ENCODE results near the gene NOP9. TPM values are rescaled to one million over a fixed set of nuclear protein-coding genes. Genes with fewer than 3 reads are reported as not detected.

NOP9 gene
- polyA plus RNA-seq, 5 donors: 21.3 to 26.7 (median 24.3) TPM

DNA sequence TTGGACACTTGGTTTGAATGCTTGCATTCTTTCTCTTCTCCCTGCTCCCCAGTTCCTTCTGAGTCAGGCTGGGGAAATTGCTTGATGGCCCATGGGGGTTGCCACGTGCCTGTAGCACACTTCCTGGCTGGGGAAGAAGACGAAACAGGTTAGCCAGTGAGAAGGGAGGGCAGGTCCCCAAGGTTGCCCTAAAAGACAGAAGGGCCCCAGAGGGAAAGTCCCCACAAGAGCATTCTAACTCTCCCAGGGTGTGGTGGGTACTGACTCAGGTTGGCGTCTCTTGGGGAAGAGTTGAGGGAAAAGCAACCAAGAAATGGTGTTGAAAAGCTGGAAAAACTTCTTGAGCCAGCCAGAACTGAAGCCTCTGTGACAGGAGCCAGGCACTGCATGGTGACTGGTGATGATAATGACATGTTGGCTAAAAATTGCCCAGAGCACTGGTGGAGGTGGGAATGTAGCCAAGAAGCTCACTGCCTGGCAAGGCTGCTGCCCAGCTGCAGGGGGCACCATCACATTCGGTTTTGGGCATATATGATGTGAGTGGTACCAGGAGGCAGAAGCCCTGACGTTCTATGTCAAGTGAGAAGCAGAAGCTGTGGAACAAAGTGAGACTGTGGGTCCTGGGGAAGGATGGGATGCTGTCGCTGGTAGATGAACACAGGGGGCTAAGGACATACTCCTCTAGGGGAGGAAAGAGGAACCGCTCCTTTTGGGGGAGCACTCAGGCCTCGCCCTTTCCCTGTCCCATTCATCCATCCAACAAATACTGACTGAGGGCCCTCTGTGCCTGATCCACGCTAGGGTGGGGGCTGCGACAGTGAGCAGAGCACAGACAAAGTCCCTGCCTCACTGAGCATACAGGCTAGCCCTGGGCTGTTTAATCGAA lies 20.1 kb upstream of the NOP9 start:
- no peak for DNase-seq

DNA sequence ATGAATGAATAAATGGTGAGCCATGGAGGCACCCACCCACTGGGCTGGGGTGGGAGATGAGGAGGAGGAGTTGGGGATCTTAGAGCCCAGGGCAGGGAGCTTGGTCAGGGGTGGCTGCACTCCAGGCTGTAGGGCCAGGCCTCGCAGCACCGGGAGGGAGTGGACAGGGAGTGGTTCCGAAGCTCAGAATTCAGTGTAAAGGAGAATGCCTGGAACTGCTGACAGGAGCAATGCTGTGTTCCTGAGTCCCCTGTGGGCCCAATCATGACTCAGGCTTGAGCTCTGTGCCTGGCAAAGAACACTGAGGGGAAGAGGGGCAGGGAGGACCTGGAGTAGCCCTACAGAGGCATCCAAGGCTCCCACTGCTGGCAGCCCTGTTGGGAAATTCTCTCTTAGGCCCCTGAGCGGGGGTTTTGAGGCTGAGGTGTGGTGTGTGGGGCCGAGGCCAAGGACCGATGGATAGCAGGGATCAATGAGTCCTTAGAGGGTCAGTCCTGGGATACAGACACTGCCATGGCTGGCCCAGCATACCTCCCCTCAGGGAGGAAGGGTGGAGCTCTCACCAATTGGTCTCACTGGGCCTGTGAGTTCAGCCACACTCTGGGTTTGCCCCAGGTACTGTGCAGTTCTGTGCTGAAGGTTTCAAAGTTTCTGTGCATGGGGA lies 18.7 kb upstream of the NOP9 start:
- DNase-seq: no peak

DNA sequence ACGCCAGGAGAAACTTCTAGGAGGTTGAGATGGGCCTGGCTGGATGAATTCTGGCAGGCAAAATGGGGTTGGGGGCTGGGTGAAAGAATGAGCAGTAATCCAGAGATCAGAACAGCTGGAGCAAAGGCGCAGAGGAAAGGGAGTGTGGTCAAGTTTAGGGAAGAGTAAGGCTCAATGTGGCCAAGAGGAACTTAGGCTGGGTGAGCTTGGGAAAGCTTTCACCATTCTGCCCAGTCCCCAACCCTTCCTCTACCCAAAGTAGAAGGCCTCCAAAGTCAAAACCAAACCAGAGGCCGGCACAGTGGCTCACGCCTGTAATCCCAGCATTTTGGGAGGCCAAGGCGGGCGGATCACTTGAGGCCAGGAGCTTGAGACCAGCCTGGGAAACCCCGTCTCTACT lies 18.0 kb upstream of the NOP9 start:
- DNase-seq: no peak

DNA sequence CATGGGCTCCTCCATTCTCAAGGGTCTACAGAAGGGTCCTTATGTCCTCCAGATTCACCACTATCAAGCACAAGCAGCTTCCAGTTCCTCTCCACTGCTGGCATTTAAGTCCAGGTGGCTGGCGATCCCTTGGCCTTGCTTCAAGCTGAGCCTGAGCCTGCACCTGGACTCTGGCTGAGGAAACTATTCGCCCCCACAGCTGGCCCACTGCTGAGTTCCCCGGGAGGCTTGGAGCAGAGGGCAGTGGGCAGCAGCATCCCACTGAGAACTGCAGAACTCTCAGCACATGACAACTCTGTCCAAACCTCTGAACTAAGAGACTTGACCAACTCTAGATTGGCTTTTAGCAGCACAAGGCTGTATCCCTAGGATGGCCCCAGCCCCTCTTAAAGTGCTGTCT lies 16.9 kb upstream of the NOP9 start:
- DNase-seq: no peak

DNA sequence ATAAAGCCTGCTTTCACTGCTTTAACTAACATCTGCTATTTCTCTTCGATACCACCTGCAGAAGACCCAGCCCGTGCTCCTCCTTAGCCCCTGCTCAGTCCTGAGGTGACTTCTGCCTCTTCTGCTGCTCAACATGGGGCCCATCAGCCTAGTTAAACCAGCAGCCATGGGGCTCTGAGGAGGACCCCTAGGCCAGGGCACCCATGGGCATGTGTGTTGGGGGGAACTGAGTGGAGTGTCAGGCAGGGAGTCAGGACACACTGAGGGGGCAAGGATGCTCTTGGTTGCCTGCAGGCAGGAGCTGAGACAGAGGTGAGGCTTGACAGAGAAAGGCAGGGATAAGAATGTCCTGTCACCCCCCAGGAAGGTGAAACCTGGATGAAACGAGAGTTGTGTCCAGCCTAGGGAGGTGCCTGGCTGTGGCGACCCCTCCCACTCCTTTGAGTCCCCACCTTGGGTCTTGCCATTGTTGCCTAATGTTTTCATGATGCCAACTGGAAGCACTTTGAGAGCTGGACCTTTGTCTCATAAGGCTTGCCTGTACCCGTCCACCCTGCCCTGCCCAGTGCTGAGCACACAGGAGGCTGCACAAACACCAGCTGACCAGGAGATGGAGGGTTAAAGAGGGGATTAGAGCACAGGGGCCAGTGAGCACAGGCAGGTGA lies 15.7 kb upstream of the NOP9 start:
- no peak for DNase-seq

DNA sequence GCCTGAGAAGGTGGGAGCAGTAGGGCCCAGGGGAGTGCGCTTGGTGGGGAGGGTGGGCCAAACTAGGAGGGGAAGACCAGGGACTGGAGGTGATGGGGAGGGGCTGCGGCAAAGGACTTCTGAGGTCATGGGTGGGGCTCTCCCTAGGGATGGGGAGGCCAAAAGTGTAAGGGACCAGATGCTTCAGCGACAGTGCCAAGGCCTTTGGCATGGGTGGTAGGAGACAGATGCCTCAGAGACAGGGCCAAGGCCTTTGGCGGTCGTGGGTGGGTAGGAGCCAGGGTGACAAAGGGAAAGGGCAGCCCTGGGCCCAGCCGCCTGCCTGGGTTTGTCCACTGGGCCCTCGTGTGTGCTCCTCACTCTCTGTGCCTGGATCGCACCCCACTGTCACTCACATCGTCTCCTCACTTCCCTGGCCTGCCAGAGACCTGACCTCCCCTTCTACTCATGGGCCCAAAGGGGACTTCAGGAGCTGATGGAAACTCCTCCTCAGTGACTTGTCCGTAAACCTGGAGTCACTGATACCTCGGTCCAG lies 15.1 kb upstream of the NOP9 start:
- no peak for DNase-seq

DNA sequence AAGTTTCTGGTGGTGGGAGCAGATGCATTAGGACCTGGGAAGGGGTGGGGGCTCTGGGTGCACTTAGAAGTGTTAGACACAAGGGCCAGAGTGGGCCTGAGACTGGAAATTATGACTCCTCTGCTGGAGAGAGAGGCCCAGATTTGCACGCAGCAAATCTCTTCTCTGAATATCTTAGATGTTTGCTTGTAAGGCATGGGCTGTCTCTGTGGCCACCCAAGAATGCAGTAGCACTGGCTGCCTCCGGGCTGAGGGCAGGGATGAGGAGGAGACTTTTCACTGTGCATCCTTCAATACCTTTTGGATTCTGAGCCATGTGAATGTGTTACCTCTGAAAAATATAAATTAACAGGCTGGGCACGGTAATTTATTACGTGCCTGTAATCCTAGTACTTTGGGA lies 14.3 kb upstream of the NOP9 start:
- DNase-seq: no peak

- no peak for DNase-seq
Measured at GRCh38 chr14:24286996-24287395, 12.7 kb upstream of the NOP9 start.

DNA sequence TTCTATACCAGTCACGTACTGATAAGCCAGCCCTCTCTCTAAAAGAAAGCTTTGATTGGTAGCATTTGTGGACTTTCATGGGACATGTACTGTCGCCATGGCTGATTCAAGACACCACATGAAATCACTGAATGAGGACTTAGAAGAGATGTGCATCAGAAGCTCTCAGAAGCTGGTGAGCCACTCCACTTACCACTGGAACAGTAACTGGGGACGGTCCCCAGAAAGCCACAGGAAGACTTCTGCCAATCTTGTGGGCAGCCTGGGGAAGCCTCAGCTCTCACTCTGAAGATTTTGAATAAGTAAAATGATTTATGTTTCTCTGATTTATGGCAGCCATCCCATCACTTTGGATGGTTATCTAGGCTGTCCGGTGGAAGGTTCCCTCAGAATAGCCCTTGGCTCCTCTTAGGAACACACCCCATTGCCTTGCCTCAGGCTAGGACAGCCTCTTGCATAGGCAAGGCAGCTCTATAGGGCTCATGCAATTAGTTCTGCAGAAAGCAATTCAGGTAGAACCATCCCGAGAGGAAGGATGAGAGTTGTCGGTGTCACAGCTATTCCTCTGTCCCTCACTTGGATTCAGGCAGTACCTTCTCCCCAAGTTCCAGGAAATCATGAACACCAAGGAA lies 9.9 kb upstream of the NOP9 start:
- no peak for DNase-seq

- no peak for DNase-seq
Measured at GRCh38 chr14:24290746-24291145, 8.9 kb upstream of the NOP9 start.

DNA sequence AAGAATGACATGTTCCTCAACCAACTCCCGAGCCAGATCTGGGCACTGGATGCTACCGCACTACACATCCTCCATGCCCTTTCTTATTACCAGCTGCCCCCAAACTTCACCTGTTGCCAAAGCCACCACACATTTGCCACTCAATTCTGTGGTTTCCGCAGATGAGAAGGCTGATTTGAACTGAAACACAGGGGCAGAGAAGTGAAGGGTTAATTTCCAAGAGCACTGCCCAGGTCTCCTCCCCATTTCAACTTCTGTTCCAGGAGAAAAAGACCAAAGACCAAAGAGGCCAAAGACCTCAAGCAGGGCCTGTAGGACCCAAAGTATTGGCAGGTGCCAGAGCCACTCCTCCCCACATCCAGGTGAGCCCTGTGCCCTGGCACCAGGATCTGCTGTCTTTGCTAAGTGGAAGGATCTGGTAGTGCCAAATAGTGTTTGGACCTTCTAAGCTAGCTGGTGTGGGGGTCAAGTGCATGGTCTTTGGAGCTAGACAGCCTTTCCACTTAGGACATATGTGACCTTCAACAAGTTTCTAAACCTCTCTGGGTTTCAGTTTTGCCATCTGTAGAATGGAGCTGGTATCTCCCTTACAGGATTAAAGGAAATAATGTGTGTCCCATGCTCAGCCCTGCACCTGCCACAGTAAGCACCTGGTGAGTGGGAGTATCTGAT lies 8.1 kb upstream of the NOP9 start:
- DNase-seq: no peak

DNA sequence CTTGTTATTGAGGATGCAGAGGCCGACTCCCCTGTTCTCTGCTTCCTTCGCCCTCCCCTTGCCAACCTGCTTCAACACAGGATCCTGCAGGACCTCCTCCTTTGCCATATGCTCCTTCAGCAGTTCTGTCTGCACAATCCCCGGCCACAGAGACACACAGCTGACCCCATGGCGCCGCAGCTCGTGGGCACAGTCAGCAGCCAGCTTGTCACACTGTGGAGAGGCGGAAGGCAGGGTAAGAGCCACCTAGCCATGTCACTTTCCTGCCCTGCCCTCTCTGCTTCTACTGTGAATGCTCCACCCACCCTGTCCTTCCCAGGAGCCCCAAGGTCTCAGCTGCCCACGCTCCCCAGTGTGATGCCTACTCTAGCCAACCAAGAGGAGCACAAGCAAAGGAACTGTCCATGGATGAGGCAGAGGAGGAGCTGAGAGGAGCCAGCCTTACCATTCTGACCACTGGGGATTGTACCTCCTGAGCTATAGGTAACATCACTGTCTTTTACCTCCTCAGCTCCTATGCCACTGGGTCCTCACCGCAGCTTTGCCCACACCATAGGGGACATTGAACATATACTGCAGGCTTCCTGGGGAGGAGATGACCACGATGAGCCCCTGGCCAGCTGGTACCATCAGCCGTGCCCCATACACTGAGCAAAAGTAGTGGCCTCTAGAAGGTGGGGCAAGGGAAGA lies 7.4 kb upstream of the NOP9 start:
- no peak for DNase-seq

DNA sequence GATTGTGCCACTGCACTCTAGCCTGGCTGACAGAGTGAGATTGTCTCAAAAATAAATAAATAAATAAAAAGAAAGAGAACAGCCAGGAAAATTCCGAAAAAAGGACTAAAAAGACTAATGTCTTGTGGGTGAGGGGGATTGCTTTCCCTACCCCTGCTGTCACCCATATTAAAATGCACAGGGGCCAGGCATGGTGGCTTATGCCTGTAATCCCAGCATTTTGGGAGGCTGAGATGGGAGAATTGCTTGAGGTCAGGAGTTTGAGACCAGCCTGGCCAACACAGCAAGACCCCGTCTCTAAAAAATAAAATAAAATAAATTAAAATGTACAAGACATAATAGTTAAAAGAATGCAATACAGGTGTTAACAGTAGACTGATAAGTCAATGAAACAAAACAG lies 6.1 kb upstream of the NOP9 start:
- no peak for DNase-seq

DNA sequence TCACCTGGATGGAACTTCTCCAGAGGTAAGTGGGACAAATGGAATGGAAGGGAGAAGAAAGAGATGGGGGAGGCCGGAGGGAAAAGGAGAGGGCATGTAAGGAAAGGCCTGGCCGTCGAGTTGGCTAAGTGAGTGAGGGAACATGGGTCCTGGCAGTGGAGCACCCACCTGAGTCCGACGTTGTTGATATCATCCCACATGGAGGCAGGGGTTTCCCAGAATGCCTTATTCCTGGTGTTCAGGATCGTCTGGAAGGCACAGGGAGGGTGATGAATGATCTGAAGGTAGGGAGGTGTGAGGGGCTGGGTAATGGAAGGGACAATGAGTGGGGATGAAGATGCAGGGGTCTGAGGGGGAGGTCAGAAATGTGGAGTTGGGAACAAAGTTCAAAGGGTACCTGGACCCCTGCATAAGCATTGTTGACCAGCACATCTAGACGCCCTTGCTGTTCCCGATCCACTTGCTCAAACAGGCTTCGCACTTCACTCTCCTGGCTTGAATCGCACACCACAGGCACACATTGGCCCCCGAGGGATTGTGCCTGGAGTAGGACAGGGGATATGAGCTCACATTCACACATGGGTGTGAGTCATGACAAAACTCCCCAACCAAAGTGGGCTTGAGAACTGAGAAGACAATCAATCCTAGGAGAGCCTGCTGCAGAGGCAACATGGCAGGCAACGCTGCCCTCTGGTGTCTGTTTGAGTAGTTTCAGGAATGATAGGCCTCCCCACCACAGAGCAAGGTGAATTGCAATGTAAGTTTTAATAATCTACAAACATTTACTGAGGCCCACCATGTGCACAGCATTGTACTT lies 3.1 kb upstream of the NOP9 start:
- peak in 1 of 2 donors; percentile 61 for DNase-seq

DNA sequence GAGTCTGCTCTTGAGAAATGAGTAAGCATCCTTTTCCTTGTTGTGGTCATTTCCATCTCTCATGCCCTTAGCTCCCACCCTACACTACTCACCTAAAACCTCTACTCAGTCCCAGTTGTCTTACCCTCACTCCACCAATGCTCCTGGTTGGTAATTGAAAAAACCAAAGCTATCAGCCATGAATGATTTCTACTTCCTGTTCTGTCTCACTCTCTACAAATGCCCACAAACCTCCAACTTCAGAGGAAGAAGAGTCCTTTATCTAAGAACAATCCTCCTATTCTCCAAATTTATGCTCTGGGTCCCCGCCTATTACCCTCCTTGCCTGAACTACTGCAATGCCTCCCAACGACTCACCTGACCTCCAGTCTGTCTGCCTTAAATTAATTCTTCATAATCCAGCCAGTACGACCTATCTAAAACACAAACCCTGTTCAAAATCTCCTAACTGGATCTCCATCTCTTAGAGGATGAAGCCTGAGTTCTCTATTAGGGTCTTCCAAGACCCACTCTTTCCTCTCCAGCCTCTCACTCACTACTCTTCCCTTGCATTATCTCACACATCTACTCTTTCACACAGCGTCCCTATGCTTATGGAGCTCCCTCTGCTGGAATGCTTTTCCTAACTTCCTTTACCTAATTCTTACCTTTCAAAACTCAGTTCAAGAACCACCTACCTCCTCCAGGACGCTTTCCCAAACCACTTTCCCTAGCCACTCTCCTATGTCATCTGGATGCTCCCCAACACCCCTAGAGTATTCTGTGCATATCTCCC lies 2.3 kb upstream of the NOP9 start:
- DNase-seq: no peak

DNA sequence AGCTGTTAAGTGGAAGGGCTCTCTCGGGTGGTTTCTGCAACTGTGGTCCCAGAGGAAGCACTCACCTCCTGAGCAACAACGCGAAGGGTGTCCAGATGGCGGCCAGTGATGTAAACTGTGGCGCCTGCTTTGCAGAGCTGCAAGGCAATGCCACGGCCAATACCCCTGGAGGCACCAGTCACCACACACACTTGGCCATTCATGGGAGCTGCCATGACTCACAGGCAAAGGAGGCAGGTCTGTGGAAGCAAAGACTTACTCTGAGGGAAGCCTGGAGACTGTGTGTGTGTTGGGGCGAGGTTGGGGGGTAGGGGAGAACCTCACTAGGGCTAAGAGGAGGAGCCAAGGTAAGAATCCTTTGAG lies 777 bp upstream of the NOP9 start:
- DNase-seq: no peak

DNA sequence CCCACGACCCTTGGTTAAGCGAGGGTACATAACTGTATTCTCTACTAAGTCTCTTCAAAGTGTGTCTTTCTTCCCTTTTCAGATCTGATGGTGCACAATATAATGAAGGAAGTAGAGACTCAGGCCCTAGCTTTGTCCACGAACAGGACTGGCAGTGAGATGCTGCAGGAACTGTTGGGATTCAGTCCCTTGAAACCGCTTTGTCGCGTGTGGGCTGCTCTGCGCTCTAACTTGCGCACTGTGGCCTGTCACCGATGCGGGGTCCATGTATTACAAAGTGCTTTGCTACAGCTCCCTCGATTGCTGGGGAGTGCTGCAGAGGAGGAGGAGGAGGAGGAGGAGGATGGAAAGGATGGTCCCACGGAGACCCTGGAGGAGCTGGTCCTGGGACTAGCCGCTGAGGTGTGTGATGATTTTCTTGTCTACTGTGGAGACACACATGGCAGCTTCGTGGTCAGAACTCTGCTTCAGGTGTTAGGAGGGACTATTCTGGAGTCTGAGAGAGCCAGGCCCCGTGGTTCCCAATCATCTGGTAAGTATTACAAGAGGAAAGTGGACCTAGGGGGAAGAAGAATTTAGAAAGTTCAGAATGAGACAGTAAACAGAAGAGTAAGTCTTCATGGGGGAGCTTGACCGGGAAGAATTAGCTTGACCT lies 803 bp downstream of the NOP9 start:
- DNase-seq: no peak

GRCh38 chr14:24304019-24304387 lies 4.4 kb downstream of the NOP9 start:
- no peak for DNase-seq

GRCh38 chr14:24307156-24307574 lies 7.5 kb downstream of the NOP9 start:
- DNase-seq: no peak

Data from right lung (tissue), 5 donors.